A673 (cell line): ENCODE measurements around the gene AK3. TPM values are rescaled to one million over a fixed set of nuclear protein-coding genes. Genes with fewer than 3 reads are reported as not detected.

Source experiments
- BruUV-seq: library from RNA; stranded (reverse); fragments of 400-500 nt; replicated peaks from 2 replicates; lab custom pipeline; 2021; lab: Mats Ljungman, UMichigan
- CTCF ChIA-PET: fragments of 300-600 bp; sonication (Branson Sonifier 250); formaldehyde crosslinking; loops from one replicate; lab custom pipeline; 2022; ENCODE audit warnings: antibody characterized with exemption; lab: Charles Lee
- POLR2A ChIA-PET: fragments of 300-600 bp; sonication (Branson Sonifier 250); formaldehyde crosslinking; loops from one replicate; lab custom pipeline; 2022; ENCODE audit warnings: antibody characterized with exemption; ENCODE audit not compliant: low non-redundant PET; lab: Charles Lee
- DNase-seq: peaks from one replicate; pipeline ENCODE4 v3.0.0-alpha.2; 2015; ENCODE audit warnings: low spot score
- H3K27ac ChIP-seq: fragments of 200-600 bp; sonication (generic); 2 replicates; pipeline ENCODE4 v1.5.1; 2016; ENCODE audit warnings: mixed run types, low read depth, mild to moderate bottlenecking, mixed read lengths, antibody characterized with exemption, low read length; ENCODE audit not compliant: poor library complexity, severe bottlenecking
- H3K27me3 ChIP-seq: fragments of 200-600 bp; sonication (generic); replicated peaks from 2 replicates; pipeline ENCODE4 v1.6.1; 2017; ENCODE audit warnings: mixed run types, low read depth, mild to moderate bottlenecking, mixed read lengths, antibody characterized with exemption, low read length; ENCODE audit not compliant: insufficient read depth, poor library complexity
- H3K36me3 ChIP-seq: fragments of 200-600 bp; sonication (generic); 2 replicates; pipeline ENCODE4 v1.6.1; 2016; ENCODE audit warnings: mixed run types, mild to moderate bottlenecking, mixed read lengths, antibody characterized with exemption, low read length; ENCODE audit not compliant: insufficient read depth, poor library complexity, severe bottlenecking
- H3K4me1 ChIP-seq: fragments of 200-600 bp; sonication (generic); 2 replicates; pipeline ENCODE4 v1.6.1; 2017; ENCODE audit warnings: mixed run types, mild to moderate bottlenecking, mixed read lengths, antibody characterized with exemption, low read length; ENCODE audit not compliant: insufficient read depth, poor library complexity, severe bottlenecking
- H3K4me3 ChIP-seq: fragments of 200-600 bp; sonication (generic); 2 replicates; pipeline ENCODE4 v1.5.1; 2016; ENCODE audit warnings: low read depth, mixed run types, mild to moderate bottlenecking, mixed read lengths, low read length; ENCODE audit not compliant: poor library complexity, severe bottlenecking
- H3K9me3 ChIP-seq: fragments of 200-600 bp; sonication (generic); 2 replicates; pipeline ENCODE4 v1.6.1; 2016; ENCODE audit warnings: mixed run types, low read depth, mild to moderate bottlenecking, mixed read lengths, antibody characterized with exemption, low read length; ENCODE audit not compliant: poor library complexity, severe bottlenecking
- CTCF ChIP-seq: fragments of 300-800, 200-600 bp; sonication (generic); conservative IDR thresholded peaks from 2 replicates; pipeline ENCODE4 v1.5.1; 2017; ENCODE audit warnings: low read depth, mild to moderate bottlenecking, antibody characterized with exemption, low read length, moderate library complexity, mixed read lengths
- EZH2 ChIP-seq: fragments of 200-600 bp; sonication (generic); IDR thresholded peaks from 2 replicates; pipeline ENCODE4 v1.6.1; 2017; ENCODE audit warnings: borderline replicate concordance, low read depth, mild to moderate bottlenecking, mixed read lengths, antibody characterized with exemption, low read length; ENCODE audit not compliant: poor library complexity, severe bottlenecking
- intact Hi-C: fragments of 100-400 bp; cut with micrococcal nuclease; formaldehyde crosslinking; loops from one replicate; pipeline ENCODE4 v1.10.0; 2022; ENCODE audit not compliant: unreplicated experiment
- total RNA-seq: library from RNA; stranded (reverse); gene quantifications from 2 replicates; pipeline ENCODE4 v1.2.3, GENCODE V29; 2021

AK3 gene
- total RNA-seq, 1 experiment from 2014 or later, result 93.1 TPM

GRCh38 chr9:4667681-4668080, 73.3 kb downstream of the AK3 start:
- Histone ChIP-seq H3K4me3 (no peak overlapping the region), H3K27me3 (no peaks in the 10 kb centered on the region), H3K27ac (no peak overlapping the region), H3K4me1 (peaks cover 14% of the 10 kb centered on the region), H3K9me3 (no peaks in the 10 kb centered on the region), H3K36me3 (peaks cover 18% of the 10 kb centered on the region)
- CTCF ChIA-PET, result no interaction called here
- BruUV-seq, result no TSS peak
- POLR2A ChIA-PET, result no interaction called here
- DNase-seq, result no peak
- TF ChIP-seq EZH2, result no peak
- TF ChIP-seq CTCF, result no peak
- intact Hi-C loops, result no loop called here

GRCh38 chr9:4666042-4666699, 74.8 kb downstream of the AK3 start, which contains the start of gene SPATA6L:
Gene SPATA6L (minus strand): TSS chr9:4666480. CDS start chr9:4666250, 230 bp downstream.
- Histone ChIP-seq H3K27me3 (no peaks in the 10 kb centered on the region), H3K4me1 (peaks cover 20% of the 10 kb centered on the region), H3K27ac (peak within 1 kb of the TSS; percentile 98), H3K9me3 (no peaks in the 10 kb centered on the region), H3K4me3 (peak within 1 kb of the TSS; percentile 79), H3K36me3 (peaks cover 18% of the 10 kb centered on the region)
- intact Hi-C loops, result no loop called here
- POLR2A ChIA-PET, result interaction anchor here (0.6 to 2.4 kb wide), 4 partner anchors 10 to 100 kb away, joined by 3 to 15 read pairs (median 6); partner anchors contain the start of gene CDC37L1
- BruUV-seq, result no TSS peak
- TF ChIP-seq EZH2 (no peak), CTCF (no peak; the same call in 1 of the 2 replicates)
- CTCF ChIA-PET, result no interaction called here
- DNase-seq, result peak; percentile 85

GRCh38 chr9:4665357-4665756, 75.6 kb downstream of the AK3 start:
- peaks cover 18% of the 10 kb centered on the region for H3K36me3 ChIP-seq
- BruUV-seq, result no TSS peak
- H3K27ac ChIP-seq, result peak overlapping the region; percentile 98
- ChIA-PET POLR2A (interaction anchor here (0.6 to 2.4 kb wide), 3 partner anchors 9 to 31 kb away, joined by 3 to 15 read pairs (median 10); partner anchors contain the start of gene CDC37L1), CTCF (no interaction called here)
- peak overlapping the region; percentile 79 for H3K4me3 ChIP-seq
- no peaks in the 10 kb centered on the region for H3K27me3 ChIP-seq
- DNase-seq, result peak; percentile 86
- H3K4me1 ChIP-seq, result peaks cover 21% of the 10 kb centered on the region
- intact Hi-C loops, result loop anchor here (2.0 kb wide), 1 partner anchor 75 kb away; the partner anchor contains the start of gene AK3
- TF ChIP-seq EZH2 (no peak), CTCF (no peak)
- no peaks in the 10 kb centered on the region for H3K9me3 ChIP-seq
